Liver (tissue), 9 donors: Measurements from ENCODE around the gene LIPE. TPM values are rescaled to one million over a fixed set of nuclear protein-coding genes. Genes with fewer than 3 reads are reported as not detected.

Experiments
- DNase-seq: peaks from one replicate; pipeline ENCODE4 v3.0.0-alpha.2; 2017; ENCODE audit warnings: low spot score
- H3K27ac ChIP-seq, 2 donors: one replicate each; pipeline ENCODE4 v1.7.0; 2013; ENCODE audit warnings: inconsistent platforms in 2 of 2, low read length in 2 of 2, control low read depth in 1 of 2, low read depth in 1 of 2, mild to moderate bottlenecking in 1 of 2
- H3K27me3 ChIP-seq, 4 donors: one replicate each; pipeline versions ENCODE4 v1.6.1 to v1.7.0; 2013; ENCODE audit warnings: low read length in 3 of 4, inconsistent platforms in 1 of 4, mild to moderate bottlenecking in 1 of 4, moderate library complexity in 1 of 4; ENCODE audit not compliant: control insufficient read depth in 4 of 4, insufficient read depth in 4 of 4
- H3K36me3 ChIP-seq, 4 donors: one replicate each; pipeline versions ENCODE4 v1.6.1 to v1.7.0; 2013; ENCODE audit warnings: low read length in 3 of 4, mild to moderate bottlenecking in 3 of 4, low read depth in 1 of 4, moderate library complexity in 1 of 4; ENCODE audit not compliant: control insufficient read depth in 4 of 4, insufficient read depth in 3 of 4
- H3K4me1 ChIP-seq, 4 donors: one replicate each; pipeline versions ENCODE4 v1.6.1 to v1.7.0; 2013; ENCODE audit warnings: low read length in 3 of 4, mild to moderate bottlenecking in 3 of 4, moderate library complexity in 1 of 4; ENCODE audit not compliant: control insufficient read depth in 4 of 4, insufficient read depth in 4 of 4
- H3K4me3 ChIP-seq, 3 donors: one replicate each; pipeline versions ENCODE4 v1.6.1 to v1.7.0; 2013; ENCODE audit warnings: low read length in 3 of 3, control low read depth in 1 of 3, low read depth in 1 of 3, mild to moderate bottlenecking in 1 of 3
- H3K9ac ChIP-seq, 2 donors: one replicate each; pipeline ENCODE4 v1.7.0; 2013; ENCODE audit warnings: low read length in 2 of 2, mild to moderate bottlenecking in 2 of 2, moderate library complexity in 2 of 2, control low read depth in 1 of 2, low read depth in 1 of 2
- H3K9me3 ChIP-seq, 4 donors: one replicate each; pipeline versions ENCODE4 v1.6.1 to v1.7.0; 2013; ENCODE audit warnings: low read length in 3 of 4; ENCODE audit not compliant: control insufficient read depth in 4 of 4
- ATF3 ChIP-seq: IDR thresholded peaks from 2 replicates; pipeline ENCODE4 v1.6.1; 2016; ENCODE audit warnings: antibody characterized with exemption
- CTCF ChIP-seq: fragments of 150-350 bp; IDR thresholded peaks from 2 replicates; pipeline ENCODE4 v1.5.1; 2017; ENCODE audit warnings: improper control_type of control experiment, low read depth, low read length; ENCODE audit not compliant: missing input control
- EGR1 ChIP-seq, 2 donors: IDR thresholded peaks; 2 replicates each; pipeline ENCODE4 v1.6.1; 2016 to 2018; ENCODE audit warnings: antibody characterized with exemption in 2 of 2, low read depth in 2 of 2
- FOXA1 ChIP-seq: IDR thresholded peaks from 2 replicates; pipeline ENCODE4 v1.6.1; 2016; ENCODE audit warnings: antibody characterized with exemption
- FOXA2 ChIP-seq: IDR thresholded peaks from 2 replicates; pipeline ENCODE4 v1.6.1; 2016; ENCODE audit warnings: antibody characterized with exemption
- GABPA ChIP-seq, 2 donors: IDR thresholded peaks in 1 of 2; conservative IDR thresholded peaks in 1 of 2; 2 replicates each; pipeline ENCODE4 v1.6.1; 2016; ENCODE audit warnings: antibody characterized with exemption in 2 of 2, mild to moderate bottlenecking in 1 of 2, moderate library complexity in 1 of 2
- HNF4A ChIP-seq, 2 donors: conservative IDR thresholded peaks; 2 replicates each; pipeline ENCODE4 v1.6.1; 2016; ENCODE audit warnings: antibody characterized with exemption in 2 of 2, mild to moderate bottlenecking in 2 of 2
- HNF4G ChIP-seq: IDR thresholded peaks from 2 replicates; pipeline ENCODE4 v1.6.1; 2016; ENCODE audit warnings: antibody characterized with exemption
- MAX ChIP-seq: IDR thresholded peaks from 2 replicates; pipeline ENCODE4 v1.6.1; 2016; ENCODE audit warnings: antibody characterized with exemption
- NR2F2 ChIP-seq: IDR thresholded peaks from 2 replicates; pipeline ENCODE4 v1.6.1; 2016; ENCODE audit warnings: antibody characterized with exemption
- RXRA ChIP-seq, 2 donors: IDR thresholded peaks; 2 replicates each; pipeline ENCODE4 v1.6.1; 2017 to 2018; ENCODE audit warnings: antibody characterized with exemption in 2 of 2, mild to moderate bottlenecking in 1 of 2
- SP1 ChIP-seq: IDR thresholded peaks from 2 replicates; pipeline ENCODE4 v1.6.1; 2018; ENCODE audit warnings: antibody characterized with exemption, mild to moderate bottlenecking
- TAF1 ChIP-seq: conservative IDR thresholded peaks from 2 replicates; pipeline ENCODE4 v1.6.1; 2016; ENCODE audit warnings: antibody characterized with exemption, mild to moderate bottlenecking
- YY1 ChIP-seq: IDR thresholded peaks from 2 replicates; pipeline ENCODE4 v1.6.1; 2016; ENCODE audit warnings: antibody characterized with exemption, mild to moderate bottlenecking
- WGBS: extraction: QIAGEN DNeasy Blood & Tissue Kit; methylation state at CpG from one replicate; pipeline ENCODE4 v1.1.7; 2013; 5-methylcytosine and 5-hydroxymethylcytosine counted together
- polyA plus RNA-seq, 2 donors: library from polyadenylated mRNA; stranded (reverse) in 1 of 2; unstranded in 1 of 2; fragments of 200-250 nt in 1 of 2; fragments of >200 nt in 1 of 2; fragmentation: Nextera tagmentation in 1 of 2; extraction: Ambion mirVana in 1 of 2; gene quantifications; one replicate each; pipeline versions ENCODE4 v1.2.1 to v1.2.3, GENCODE V29; 2013 to 2015
- total RNA-seq, 2 donors: library from RNA; depleted of rRNA; stranded (reverse); fragments of >200 nt; gene quantifications; one replicate each; pipeline ENCODE4 v1.2.3, GENCODE V29; 2014
- TF ChIP-seq, protein P1 (sequence below): IDR thresholded peaks from 2 replicates; pipeline ENCODE4 v1.6.1; 2016; ENCODE audit warnings: antibody characterized with exemption
- TF ChIP-seq, protein P2 (sequence below): IDR thresholded peaks from 2 replicates; pipeline ENCODE4 v1.6.1; 2016; ENCODE audit warnings: antibody characterized with exemption, mild to moderate bottlenecking
- donor health status: healthy.
- donor health status: healthy.
- donor health status: healthy.
- donor health status: healthy.
- donor health status: healthy.

LIPE gene
- total and polyA plus RNA-seq, 4 donors = 0.88 to 4.7 (median 1.5) TPM

- Histone ChIP-seq H3K36me3 (no peaks in the 10 kb centered on the region), H3K9ac (no peak overlapping the region), H3K27ac (no peak overlapping the region), H3K4me1 (peaks cover 0 to 15% (median 5%) of the 10 kb centered on the region in 4 donors), H3K4me3 (no peak overlapping the region), H3K27me3 (no peaks in the 10 kb centered on the region), H3K9me3 (no peaks in the 10 kb centered on the region)
- DNase-seq = no peak
- WGBS = 73% methylated on average over 34 of the region's 34 CpGs
- TF ChIP-seq SP1 = no peak
- no peak for TF ChIP-seq YY1
- TF ChIP-seq TAF1 = no peak
- TF ChIP-seq MAX = no peak
- TF ChIP-seq FOXA1 = no peak
- TF ChIP-seq, protein P1, sequence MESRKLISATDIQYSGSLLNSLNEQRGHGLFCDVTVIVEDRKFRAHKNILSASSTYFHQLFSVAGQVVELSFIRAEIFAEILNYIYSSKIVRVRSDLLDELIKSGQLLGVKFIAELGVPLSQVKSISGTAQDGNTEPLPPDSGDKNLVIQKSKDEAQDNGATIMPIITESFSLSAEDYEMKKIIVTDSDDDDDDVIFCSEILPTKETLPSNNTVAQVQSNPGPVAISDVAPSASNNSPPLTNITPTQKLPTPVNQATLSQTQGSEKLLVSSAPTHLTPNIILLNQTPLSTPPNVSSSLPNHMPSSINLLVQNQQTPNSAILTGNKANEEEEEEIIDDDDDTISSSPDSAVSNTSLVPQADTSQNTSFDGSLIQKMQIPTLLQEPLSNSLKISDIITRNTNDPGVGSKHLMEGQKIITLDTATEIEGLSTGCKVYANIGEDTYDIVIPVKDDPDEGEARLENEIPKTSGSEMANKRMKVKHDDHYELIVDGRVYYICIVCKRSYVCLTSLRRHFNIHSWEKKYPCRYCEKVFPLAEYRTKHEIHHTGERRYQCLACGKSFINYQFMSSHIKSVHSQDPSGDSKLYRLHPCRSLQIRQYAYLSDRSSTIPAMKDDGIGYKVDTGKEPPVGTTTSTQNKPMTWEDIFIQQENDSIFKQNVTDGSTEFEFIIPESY = no peak
- TF ChIP-seq FOXA2 = no peak
- TF ChIP-seq HNF4A (conservative IDR thresholded peaks at IDR 0.05) = no peak
- no peak for TF ChIP-seq ATF3
- TF ChIP-seq NR2F2 = no peak
- TF ChIP-seq, protein P2, sequence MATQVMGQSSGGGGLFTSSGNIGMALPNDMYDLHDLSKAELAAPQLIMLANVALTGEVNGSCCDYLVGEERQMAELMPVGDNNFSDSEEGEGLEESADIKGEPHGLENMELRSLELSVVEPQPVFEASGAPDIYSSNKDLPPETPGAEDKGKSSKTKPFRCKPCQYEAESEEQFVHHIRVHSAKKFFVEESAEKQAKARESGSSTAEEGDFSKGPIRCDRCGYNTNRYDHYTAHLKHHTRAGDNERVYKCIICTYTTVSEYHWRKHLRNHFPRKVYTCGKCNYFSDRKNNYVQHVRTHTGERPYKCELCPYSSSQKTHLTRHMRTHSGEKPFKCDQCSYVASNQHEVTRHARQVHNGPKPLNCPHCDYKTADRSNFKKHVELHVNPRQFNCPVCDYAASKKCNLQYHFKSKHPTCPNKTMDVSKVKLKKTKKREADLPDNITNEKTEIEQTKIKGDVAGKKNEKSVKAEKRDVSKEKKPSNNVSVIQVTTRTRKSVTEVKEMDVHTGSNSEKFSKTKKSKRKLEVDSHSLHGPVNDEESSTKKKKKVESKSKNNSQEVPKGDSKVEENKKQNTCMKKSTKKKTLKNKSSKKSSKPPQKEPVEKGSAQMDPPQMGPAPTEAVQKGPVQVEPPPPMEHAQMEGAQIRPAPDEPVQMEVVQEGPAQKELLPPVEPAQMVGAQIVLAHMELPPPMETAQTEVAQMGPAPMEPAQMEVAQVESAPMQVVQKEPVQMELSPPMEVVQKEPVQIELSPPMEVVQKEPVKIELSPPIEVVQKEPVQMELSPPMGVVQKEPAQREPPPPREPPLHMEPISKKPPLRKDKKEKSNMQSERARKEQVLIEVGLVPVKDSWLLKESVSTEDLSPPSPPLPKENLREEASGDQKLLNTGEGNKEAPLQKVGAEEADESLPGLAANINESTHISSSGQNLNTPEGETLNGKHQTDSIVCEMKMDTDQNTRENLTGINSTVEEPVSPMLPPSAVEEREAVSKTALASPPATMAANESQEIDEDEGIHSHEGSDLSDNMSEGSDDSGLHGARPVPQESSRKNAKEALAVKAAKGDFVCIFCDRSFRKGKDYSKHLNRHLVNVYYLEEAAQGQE = no peak
- TF ChIP-seq CTCF = no peak
- TF ChIP-seq HNF4G = no peak
- no peak for TF ChIP-seq EGR1 (IDR thresholded peaks at IDR 0.05; ENCODE audit: low read depth in 2 of 2)
- TF ChIP-seq RXRA (IDR thresholded peaks at IDR 0.05) = no peak
- TF ChIP-seq GABPA (IDR thresholded peaks at IDR 0.05 in 1 of 2, conservative IDR thresholded peaks at IDR 0.05 in 1 of 2) = no peak
These were observed 24.6 kb downstream of the LIPE start for GRCh38 chr19:42402376-42403116.
